Keratinocyte (primary cell): ENCODE results near the gene CFAP61. TPM values are rescaled to one million over a fixed set of nuclear protein-coding genes. Genes with fewer than 3 reads are reported as not detected.

Experiments
- DNase-seq: peaks from one replicate; pipeline ENCODE4 v3.0.0-alpha.2; 2011; ENCODE audit warnings: low read depth, missing footprints, low spot score
- FAIRE-seq: peaks from 2 replicates; lab custom pipeline; 2011; peaks lifted over from hg19 to GRCh38; lab: Jason Lieb, UNC
- H2AFZ ChIP-seq: 2 replicates; pipeline ENCODE4 v1.6.0; 2012; ENCODE audit warnings: low read length, control low read depth, inconsistent platforms; ENCODE audit not compliant: control insufficient read depth
- H3K27ac ChIP-seq: 2 replicates; pipeline ENCODE4 v1.5.1; 2011; ENCODE audit warnings: low read length; ENCODE audit not compliant: control insufficient read depth, insufficient read depth
- H3K27me3 ChIP-seq: 3 replicates; pipeline ENCODE4 v1.6.0; 2011; ENCODE audit warnings: low read length; ENCODE audit not compliant: control insufficient read depth, insufficient read depth; ENCODE audit errors: extremely low read depth
- H3K36me3 ChIP-seq, 2 experiments: 2 replicates in 1 of 2; 3 replicates in 1 of 2; pipeline ENCODE4 v1.5.1; 2011; ENCODE audit warnings: low read length in 2 of 2, mild to moderate bottlenecking in 1 of 2; ENCODE audit not compliant: control insufficient read depth in 2 of 2, insufficient read depth in 2 of 2; ENCODE audit errors: extremely low read depth in 1 of 2
- H3K4me1 ChIP-seq: 3 replicates; pipeline ENCODE4 v1.5.1; 2011; ENCODE audit warnings: low read length; ENCODE audit not compliant: control insufficient read depth, insufficient read depth; ENCODE audit errors: extremely low read depth
- H3K4me2 ChIP-seq: 3 replicates; pipeline ENCODE4 v1.6.0; 2011; ENCODE audit warnings: low read depth, low read length; ENCODE audit not compliant: control insufficient read depth, insufficient read depth; ENCODE audit errors: extremely low read depth
- H3K4me3 ChIP-seq, 3 experiments: fragments of 200-600 bp in 1 of 3; sonication (generic) in 1 of 3; 2 replicates in 2 of 3; 3 replicates in 1 of 3; pipeline ENCODE4 v1.5.1; 2011 to 2016; ENCODE audit warnings: low read length in 3 of 3, mild to moderate bottlenecking in 3 of 3, control low read depth in 2 of 3, inconsistent platforms in 1 of 3, low read depth in 1 of 3, mixed read lengths in 1 of 3, mixed run types in 1 of 3, moderate library complexity in 1 of 3; ENCODE audit not compliant: control insufficient read depth in 2 of 3, insufficient read depth in 2 of 3; ENCODE audit errors: extremely low read depth in 1 of 3
- H3K79me2 ChIP-seq: 2 replicates; pipeline ENCODE4 v1.6.0; 2012; ENCODE audit warnings: low read length; ENCODE audit not compliant: control insufficient read depth, insufficient read depth
- H3K9ac ChIP-seq: 3 replicates; pipeline ENCODE4 v1.6.0; 2011; ENCODE audit warnings: low read length; ENCODE audit not compliant: control insufficient read depth, insufficient read depth; ENCODE audit errors: extremely low read depth
- H3K9me1 ChIP-seq: 3 replicates; pipeline ENCODE4 v1.6.0; 2011; ENCODE audit warnings: low read length; ENCODE audit not compliant: control insufficient read depth, insufficient read depth; ENCODE audit errors: extremely low read depth
- H3K9me3 ChIP-seq: 2 replicates; pipeline ENCODE4 v1.5.1; 2012; ENCODE audit warnings: low read depth, low read length; ENCODE audit not compliant: control insufficient read depth
- H4K20me1 ChIP-seq: 3 replicates; pipeline ENCODE4 v1.6.0; 2011; ENCODE audit warnings: low read length; ENCODE audit not compliant: control insufficient read depth, insufficient read depth; ENCODE audit errors: extremely low read depth
- EZH2 ChIP-seq: IDR thresholded peaks from one replicate; pipeline ENCODE4 v1.6.1; 2012; ENCODE audit warnings: inconsistent platforms, mild to moderate bottlenecking, low read length, moderate library complexity
- dilution Hi-C: fragments of 300-500 bp; cut with MboI; formaldehyde crosslinking; loops from one replicate; pipeline ENCODE4 v1.7.0; 2020; ENCODE audit warnings: low sequenced_read_pairs; ENCODE audit not compliant: extremely low pct_ligation_motif_present
- polyA plus RNA-seq, 5 experiments: library from polyadenylated mRNA; depleted of rRNA in 3 of 5; stranded (reverse) in 3 of 5; stranded (forward) in 1 of 5; unstranded in 1 of 5; fragments of >200 nt; gene quantifications; 1 replicate in 1 of 5; 2 replicates in 3 of 5; 3 replicates in 1 of 5; pipeline versions ENCODE4 v1.2.1 to v1.2.3, GENCODE V29; 2011 to 2012; ENCODE audit warnings: missing spikeins in 2 of 5, low read depth in 1 of 5, low replicate concordance in 1 of 5
- TF ChIP-seq, protein P1 (sequence below), 3 experiments: IDR thresholded peaks in 1 of 3; conservative IDR thresholded peaks in 1 of 3; optimal IDR thresholded peaks in 1 of 3; 2 replicates in 2 of 3; 3 replicates in 1 of 3; pipeline versions ENCODE3 to v1.5.1; 2011; ENCODE audit warnings: low read length in 3 of 3, mild to moderate bottlenecking in 3 of 3, moderate library complexity in 2 of 3, control low read depth in 1 of 3, inconsistent platforms in 1 of 3; ENCODE audit not compliant: insufficient read depth in 2 of 3; ENCODE audit errors: extremely low read depth in 1 of 3

The CFAP61 gene
- polyA plus RNA-seq, 1 donor (not counting 4 experiments of a cell fraction or from before 2014, with no cell fraction given): 0.25 TPM

DNA sequence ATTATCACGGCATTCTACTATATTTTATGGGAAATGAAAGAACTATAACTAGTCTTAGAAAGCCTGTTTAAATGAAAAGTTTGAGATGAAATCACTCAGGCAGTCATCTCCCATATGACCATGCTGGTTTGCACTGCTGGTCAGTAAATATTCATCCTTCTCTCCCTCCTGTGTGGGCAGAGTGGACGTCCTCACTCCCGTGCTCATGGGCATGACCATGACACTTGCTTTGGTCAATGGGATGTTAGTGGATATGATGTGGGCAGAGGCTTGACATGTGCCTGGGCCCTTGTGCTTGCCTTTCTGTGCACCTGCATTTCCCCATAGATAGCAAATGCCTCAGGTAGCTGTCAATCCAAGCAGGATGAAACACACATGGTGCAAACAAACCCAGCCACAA is 222.5 kb downstream of the CFAP61 start:
- no peak for FAIRE-seq
- no peak overlapping the region for H3K9ac ChIP-seq
- H3K9me1 ChIP-seq: no peaks in the 10 kb centered on the region
- no peak overlapping the region for H3K4me3 ChIP-seq
- H3K9me3 ChIP-seq: no peaks in the 10 kb centered on the region
- H3K4me1 ChIP-seq: no peaks in the 10 kb centered on the region
- no peak overlapping the region for H3K27ac ChIP-seq
- no peaks in the 10 kb centered on the region for H3K36me3 ChIP-seq
- H3K27me3 ChIP-seq: peaks cover 7% of the 10 kb centered on the region
- H3K79me2 ChIP-seq: no peaks in the 10 kb centered on the region
- DNase-seq: no peak
- dilution Hi-C loops: no loop called here
- no peak overlapping the region for H3K4me2 ChIP-seq
- H2AFZ ChIP-seq: no peak overlapping the region
- no peaks in the 10 kb centered on the region for H4K20me1 ChIP-seq
- no peak for TF ChIP-seq EZH2
- TF ChIP-seq, protein P1, sequence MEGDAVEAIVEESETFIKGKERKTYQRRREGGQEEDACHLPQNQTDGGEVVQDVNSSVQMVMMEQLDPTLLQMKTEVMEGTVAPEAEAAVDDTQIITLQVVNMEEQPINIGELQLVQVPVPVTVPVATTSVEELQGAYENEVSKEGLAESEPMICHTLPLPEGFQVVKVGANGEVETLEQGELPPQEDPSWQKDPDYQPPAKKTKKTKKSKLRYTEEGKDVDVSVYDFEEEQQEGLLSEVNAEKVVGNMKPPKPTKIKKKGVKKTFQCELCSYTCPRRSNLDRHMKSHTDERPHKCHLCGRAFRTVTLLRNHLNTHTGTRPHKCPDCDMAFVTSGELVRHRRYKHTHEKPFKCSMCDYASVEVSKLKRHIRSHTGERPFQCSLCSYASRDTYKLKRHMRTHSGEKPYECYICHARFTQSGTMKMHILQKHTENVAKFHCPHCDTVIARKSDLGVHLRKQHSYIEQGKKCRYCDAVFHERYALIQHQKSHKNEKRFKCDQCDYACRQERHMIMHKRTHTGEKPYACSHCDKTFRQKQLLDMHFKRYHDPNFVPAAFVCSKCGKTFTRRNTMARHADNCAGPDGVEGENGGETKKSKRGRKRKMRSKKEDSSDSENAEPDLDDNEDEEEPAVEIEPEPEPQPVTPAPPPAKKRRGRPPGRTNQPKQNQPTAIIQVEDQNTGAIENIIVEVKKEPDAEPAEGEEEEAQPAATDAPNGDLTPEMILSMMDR (optimal IDR thresholded peaks at IDR 0.05 in 1 of 3, IDR thresholded peaks at IDR 0.05 in 1 of 3, conservative IDR thresholded peaks at IDR 0.05 in 1 of 3; ENCODE audit: extremely low read depth in 1 of 3, insufficient read depth in 2 of 3, low read length in 3 of 3): no peak

DNA sequence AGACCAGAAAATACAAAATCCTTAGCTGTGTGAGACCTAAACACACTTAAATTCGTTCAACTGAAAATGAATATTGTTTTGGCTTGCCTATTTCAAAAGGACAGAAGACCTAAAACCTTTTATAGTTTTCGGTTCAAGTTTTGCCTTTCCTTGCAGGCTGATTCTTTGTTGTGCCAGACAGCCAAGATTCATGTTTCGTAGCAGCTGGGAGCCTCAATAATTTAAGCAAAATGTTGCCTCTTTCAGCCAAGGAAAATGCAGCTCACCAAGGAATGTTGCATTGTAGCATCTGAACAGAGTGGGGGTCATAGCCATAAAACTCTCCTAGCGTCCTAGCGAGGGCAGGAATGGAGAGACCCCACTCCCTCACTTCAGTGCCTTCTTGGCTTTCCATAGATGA is 223.3 kb downstream of the CFAP61 start:
- Histone ChIP-seq H3K4me3 (no peak overlapping the region), H3K27ac (no peak overlapping the region), H4K20me1 (no peaks in the 10 kb centered on the region), H3K9me1 (no peaks in the 10 kb centered on the region), H3K9me3 (no peaks in the 10 kb centered on the region), H3K27me3 (peaks cover 7% of the 10 kb centered on the region), H3K79me2 (no peaks in the 10 kb centered on the region), H3K36me3 (no peaks in the 10 kb centered on the region), H2AFZ (no peak overlapping the region), H3K4me1 (no peaks in the 10 kb centered on the region), H3K9ac (no peak overlapping the region), H3K4me2 (no peak overlapping the region)
- DNase-seq (no peak), FAIRE-seq (no peak)
- no peak for TF ChIP-seq EZH2
- TF ChIP-seq, protein P1 (optimal IDR thresholded peaks at IDR 0.05 in 1 of 3, IDR thresholded peaks at IDR 0.05 in 1 of 3, conservative IDR thresholded peaks at IDR 0.05 in 1 of 3; ENCODE audit: extremely low read depth in 1 of 3, insufficient read depth in 2 of 3, low read length in 3 of 3): no peak
- dilution Hi-C loops: no loop called here
